ENCODE results near the gene RICTOR.
"Not testable (repeated sequence)": the region's sequence is repeated elsewhere in the genome, so short reads cannot be mapped to it uniquely, and the experiment has no call there.

Gene RICTOR

DNA sequence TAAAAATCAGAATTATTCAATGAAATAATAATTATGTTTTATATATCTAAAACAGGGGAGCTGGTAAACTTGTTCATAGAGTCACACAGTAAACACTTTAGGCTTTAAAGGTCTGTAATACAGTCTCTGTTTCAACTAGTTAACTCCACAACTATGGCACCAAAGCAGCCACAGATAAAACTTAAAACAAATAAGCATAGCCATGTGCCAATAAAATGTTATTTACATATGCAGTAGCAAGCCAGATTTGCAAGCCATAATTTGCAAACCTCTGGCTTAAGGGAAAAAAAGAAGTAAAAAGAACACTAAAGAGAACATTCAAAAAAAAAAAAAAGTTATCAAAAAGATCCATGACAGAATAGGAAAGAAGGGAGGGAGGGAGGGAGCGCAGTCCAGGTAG, 24.9 kb downstream of the RICTOR start:
- Histone ChIP-seq H3K4me3 (ENCODE audit: low read length) (no peak overlapping the region), H3K4me1 (ENCODE audit: control insufficient read depth, low read depth, low read length) (peaks cover 3% of the 10 kb centered on the region), H3K36me3 (ENCODE audit: control insufficient read depth, low read depth, low read length) (no peaks in the 10 kb centered on the region), H3K27ac (ENCODE audit: low read length) (no peak overlapping the region), H3K9me3 (ENCODE audit: control insufficient read depth, low read depth, low read length) (peaks cover 8% of the 10 kb centered on the region), H3K9ac (ENCODE audit: low read length) (no peak overlapping the region), H3K27me3 (ENCODE audit: control insufficient read depth, insufficient read depth, low read length) (no peaks in the 10 kb centered on the region)

DNA sequence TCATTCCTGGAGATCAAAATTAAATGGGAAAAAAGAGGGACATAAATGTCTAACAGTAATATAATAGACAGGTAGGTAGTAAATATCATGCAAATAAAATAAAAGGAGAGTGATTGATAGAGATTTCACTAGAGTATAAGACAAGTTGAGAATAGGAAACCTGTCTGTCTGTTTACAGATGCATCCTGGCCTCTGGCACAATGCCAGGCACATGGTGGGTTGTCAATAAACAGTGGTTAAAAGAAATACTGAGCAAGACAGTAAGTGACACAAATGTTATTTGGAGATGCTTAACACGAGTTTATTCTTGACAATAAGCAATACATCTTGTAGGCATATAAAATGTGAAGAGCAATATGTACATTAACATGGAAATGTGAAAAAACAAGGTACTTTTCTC, 33.3 kb downstream of the RICTOR start:
- Histone ChIP-seq H3K9ac (ENCODE audit: low read length) (no peak overlapping the region), H3K9me3 (ENCODE audit: control insufficient read depth, low read depth, low read length) (no peaks in the 10 kb centered on the region), H3K27ac (ENCODE audit: low read length) (no peak overlapping the region), H3K4me3 (ENCODE audit: low read length) (no peak overlapping the region), H3K27me3 (ENCODE audit: control insufficient read depth, insufficient read depth, low read length) (no peaks in the 10 kb centered on the region), H3K4me1 (ENCODE audit: control insufficient read depth, low read depth, low read length) (no peaks in the 10 kb centered on the region), H3K36me3 (ENCODE audit: control insufficient read depth, low read depth, low read length) (no peaks in the 10 kb centered on the region)

DNA sequence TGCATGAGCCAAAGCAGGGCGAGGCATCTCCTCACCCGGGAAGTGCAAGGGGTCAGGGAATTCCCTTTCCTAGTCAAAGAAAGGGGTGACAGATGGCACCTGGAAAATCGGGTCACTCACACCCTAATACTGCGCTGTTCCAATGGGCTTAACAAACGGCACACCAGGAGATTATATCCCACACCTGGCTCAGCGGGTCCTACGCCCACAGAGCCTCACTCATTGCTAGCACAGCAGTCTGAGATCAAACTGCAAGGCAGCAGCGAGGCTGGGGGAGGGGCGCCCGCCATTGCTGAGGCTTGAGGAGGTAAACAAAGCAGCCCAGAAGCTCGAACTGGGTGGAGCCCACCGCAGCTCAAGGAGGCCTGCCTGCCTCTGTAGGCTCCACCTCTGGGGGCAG, 39.7 kb downstream of the RICTOR start:
- H3K9ac ChIP-seq (ENCODE audit: low read length); H3K4me1 ChIP-seq (ENCODE audit: control insufficient read depth, low read depth, low read length); H3K9me3 ChIP-seq (ENCODE audit: control insufficient read depth, low read depth, low read length); H3K27me3 ChIP-seq (ENCODE audit: control insufficient read depth, insufficient read depth, low read length); H3K36me3 ChIP-seq (ENCODE audit: control insufficient read depth, low read depth, low read length); H3K27ac ChIP-seq (ENCODE audit: low read length); H3K4me3 ChIP-seq (ENCODE audit: low read length): not testable (repeated sequence)

DNA sequence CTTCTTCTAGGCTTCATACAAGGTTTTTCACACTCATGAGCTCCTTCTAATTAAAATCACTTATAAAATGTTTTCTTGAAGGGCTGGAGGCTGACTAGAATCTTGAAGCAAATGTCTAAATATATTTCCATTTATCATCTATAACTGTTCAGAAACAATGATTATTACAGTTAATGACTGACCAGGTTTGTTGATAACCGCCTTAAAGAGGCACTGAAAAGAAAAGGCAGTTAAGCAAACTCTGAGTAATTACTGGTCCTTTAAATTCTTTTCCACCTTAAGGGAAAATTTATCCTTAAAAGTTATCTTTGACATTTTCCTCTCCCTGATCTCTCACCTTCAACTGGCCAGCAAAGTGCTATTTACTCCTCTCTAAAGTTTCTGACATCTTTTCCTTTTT, 43.2 kb downstream of the RICTOR start:
- H3K9me3 ChIP-seq (ENCODE audit: control insufficient read depth, low read depth, low read length), result peaks cover 11% of the 10 kb centered on the region
- H3K4me1 ChIP-seq (ENCODE audit: control insufficient read depth, low read depth, low read length), result no peaks in the 10 kb centered on the region

DNA sequence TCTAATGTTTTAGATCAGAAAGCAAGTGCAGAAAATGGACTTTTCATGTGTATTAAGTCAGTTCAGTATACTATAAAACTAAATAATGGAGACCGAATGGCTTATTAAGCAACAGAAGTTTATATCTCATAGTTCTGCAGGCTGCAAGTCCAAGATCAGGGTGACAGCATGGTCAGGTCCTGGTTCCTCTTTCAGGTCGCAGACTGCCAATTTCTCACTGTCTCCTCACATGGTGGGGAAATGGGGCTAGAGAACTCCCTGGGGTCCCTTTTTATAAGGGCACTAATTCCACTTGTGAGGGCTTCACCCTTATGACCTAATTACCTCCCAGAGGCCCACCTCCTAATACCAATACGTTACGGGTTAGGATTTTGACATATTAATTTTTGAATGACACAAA, 48.7 kb downstream of the RICTOR start:
- no peak overlapping the region for H3K27ac ChIP-seq (ENCODE audit: low read length)
- H3K4me3 ChIP-seq (ENCODE audit: low read length), result no peak overlapping the region
- no peaks in the 10 kb centered on the region for H3K36me3 ChIP-seq (ENCODE audit: control insufficient read depth, low read depth, low read length)
- H3K4me1 ChIP-seq (ENCODE audit: control insufficient read depth, low read depth, low read length), result peaks cover 34% of the 10 kb centered on the region
- H3K9me3 ChIP-seq (ENCODE audit: control insufficient read depth, low read depth, low read length), result peaks cover 7% of the 10 kb centered on the region
- no peak overlapping the region for H3K9ac ChIP-seq (ENCODE audit: low read length)
- no peaks in the 10 kb centered on the region for H3K27me3 ChIP-seq (ENCODE audit: control insufficient read depth, insufficient read depth, low read length)

More for the DNA sequence above, 43.2 kb downstream of the RICTOR start:
- Histone ChIP-seq H3K36me3 (ENCODE audit: control insufficient read depth, low read depth, low read length) (no peaks in the 10 kb centered on the region), H3K27ac (ENCODE audit: low read length) (no peak overlapping the region), H3K4me3 (ENCODE audit: low read length) (no peak overlapping the region), H3K9ac (ENCODE audit: low read length) (no peak overlapping the region), H3K27me3 (ENCODE audit: control insufficient read depth, insufficient read depth, low read length) (no peaks in the 10 kb centered on the region)

DNA sequence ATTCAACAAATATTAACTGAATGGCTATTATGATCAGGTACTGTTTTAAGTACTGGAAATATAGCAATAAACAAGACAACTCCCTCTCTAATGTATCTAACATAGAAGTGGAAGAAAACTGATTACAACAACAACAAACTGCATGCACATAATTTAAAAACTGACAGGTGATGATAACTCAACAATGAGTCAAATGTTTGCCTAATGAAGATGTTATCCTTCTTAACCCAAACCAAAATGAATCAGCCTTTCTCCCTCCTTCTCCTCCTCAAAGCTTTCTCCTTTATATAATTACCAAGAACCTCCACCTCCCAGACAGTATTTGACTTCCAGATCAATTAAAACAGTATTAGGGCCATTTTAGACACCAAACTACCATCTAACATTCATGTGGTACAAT, 49.3 kb downstream of the RICTOR start:
- H3K27me3 ChIP-seq (ENCODE audit: control insufficient read depth, insufficient read depth, low read length), result no peaks in the 10 kb centered on the region
- no peak overlapping the region for H3K4me3 ChIP-seq (ENCODE audit: low read length)
- H3K9ac ChIP-seq (ENCODE audit: low read length), result no peak overlapping the region
- peaks cover 34% of the 10 kb centered on the region for H3K4me1 ChIP-seq (ENCODE audit: control insufficient read depth, low read depth, low read length)
- peaks cover 7% of the 10 kb centered on the region for H3K9me3 ChIP-seq (ENCODE audit: control insufficient read depth, low read depth, low read length)
- H3K27ac ChIP-seq (ENCODE audit: low read length), result no peak overlapping the region
- no peaks in the 10 kb centered on the region for H3K36me3 ChIP-seq (ENCODE audit: control insufficient read depth, low read depth, low read length)

DNA sequence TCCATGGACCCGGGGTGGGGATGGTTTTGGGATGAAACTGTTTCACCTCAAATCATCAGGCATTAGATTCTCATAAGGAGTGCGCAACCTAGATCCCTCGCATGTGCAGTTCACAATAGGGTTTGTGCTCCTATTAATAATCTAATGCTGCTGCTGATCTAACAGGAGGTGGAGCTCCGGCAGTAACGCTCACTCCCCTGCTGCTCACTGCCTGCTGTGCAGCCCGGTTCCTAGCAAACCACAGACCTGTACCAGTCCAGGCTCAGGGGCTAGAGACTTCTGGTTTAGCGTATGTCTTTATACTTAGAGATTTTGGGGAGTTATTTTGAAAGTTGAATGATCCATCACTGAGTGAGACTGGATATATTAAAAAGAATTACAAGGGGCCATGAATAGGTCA, 50.2 kb downstream of the RICTOR start:
- peaks cover 7% of the 10 kb centered on the region for H3K9me3 ChIP-seq (ENCODE audit: control insufficient read depth, low read depth, low read length)
- no peaks in the 10 kb centered on the region for H3K27me3 ChIP-seq (ENCODE audit: control insufficient read depth, insufficient read depth, low read length)
- H3K4me1 ChIP-seq (ENCODE audit: control insufficient read depth, low read depth, low read length), result peaks cover 34% of the 10 kb centered on the region
- no peak overlapping the region for H3K9ac ChIP-seq (ENCODE audit: low read length)
- H3K4me3 ChIP-seq (ENCODE audit: low read length), result no peak overlapping the region
- H3K27ac ChIP-seq (ENCODE audit: low read length), result no peak overlapping the region
- no peaks in the 10 kb centered on the region for H3K36me3 ChIP-seq (ENCODE audit: control insufficient read depth, low read depth, low read length)

DNA sequence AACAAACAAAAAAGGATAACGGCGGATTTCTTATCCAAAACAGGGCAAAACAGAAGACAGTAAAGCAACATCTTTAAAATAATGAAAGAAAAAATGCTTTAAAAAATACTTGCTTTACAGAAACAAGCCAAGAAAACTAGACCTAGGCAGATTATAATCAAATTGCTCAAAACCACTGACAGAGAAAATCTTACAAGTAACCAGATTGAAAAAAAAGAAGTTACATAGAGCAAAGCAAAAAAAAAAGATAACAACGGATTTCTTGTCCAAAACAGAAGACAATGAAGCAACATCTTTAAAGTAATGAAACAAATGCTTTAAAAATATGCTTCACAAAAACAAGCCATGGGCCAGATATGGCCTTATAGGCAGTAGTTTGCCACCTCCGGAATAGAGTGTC, 51.1 kb downstream of the RICTOR start:
- Histone ChIP-seq H3K36me3 (ENCODE audit: control insufficient read depth, low read depth, low read length) (no peaks in the 10 kb centered on the region), H3K27me3 (ENCODE audit: control insufficient read depth, insufficient read depth, low read length) (no peaks in the 10 kb centered on the region), H3K9ac (ENCODE audit: low read length) (no peak overlapping the region), H3K27ac (ENCODE audit: low read length) (no peak overlapping the region), H3K9me3 (ENCODE audit: control insufficient read depth, low read depth, low read length) (no peaks in the 10 kb centered on the region), H3K4me1 (ENCODE audit: control insufficient read depth, low read depth, low read length) (peaks cover 34% of the 10 kb centered on the region), H3K4me3 (ENCODE audit: low read length) (no peak overlapping the region)

DNA sequence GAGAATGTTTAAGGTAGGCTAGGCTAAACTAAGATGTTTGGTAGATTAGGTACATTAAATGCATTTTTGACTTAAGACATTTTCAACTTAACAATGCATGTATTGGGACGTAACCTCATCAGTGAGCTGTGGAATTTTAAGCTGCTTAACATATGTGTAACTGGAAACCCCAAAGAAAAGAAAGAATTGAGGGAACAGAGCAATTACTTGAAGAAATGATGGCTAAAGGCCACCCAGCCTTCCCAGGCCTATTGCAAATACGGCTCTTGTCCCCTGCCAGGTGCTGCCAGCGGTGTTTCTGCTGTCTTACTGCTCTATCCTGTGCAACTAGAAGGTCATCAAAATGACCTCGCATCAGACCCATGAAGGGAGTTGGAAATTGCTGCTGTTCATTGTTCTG, 52.0 kb downstream of the RICTOR start:
- no peaks in the 10 kb centered on the region for H3K36me3 ChIP-seq (ENCODE audit: control insufficient read depth, low read depth, low read length)
- peaks cover 34% of the 10 kb centered on the region for H3K4me1 ChIP-seq (ENCODE audit: control insufficient read depth, low read depth, low read length)
- H3K9me3 ChIP-seq (ENCODE audit: control insufficient read depth, low read depth, low read length), result no peaks in the 10 kb centered on the region
- H3K4me3 ChIP-seq (ENCODE audit: low read length), result no peak overlapping the region
- H3K9ac ChIP-seq (ENCODE audit: low read length), result no peak overlapping the region
- H3K27ac ChIP-seq (ENCODE audit: low read length), result no peak overlapping the region
- no peaks in the 10 kb centered on the region for H3K27me3 ChIP-seq (ENCODE audit: control insufficient read depth, insufficient read depth, low read length)

DNA sequence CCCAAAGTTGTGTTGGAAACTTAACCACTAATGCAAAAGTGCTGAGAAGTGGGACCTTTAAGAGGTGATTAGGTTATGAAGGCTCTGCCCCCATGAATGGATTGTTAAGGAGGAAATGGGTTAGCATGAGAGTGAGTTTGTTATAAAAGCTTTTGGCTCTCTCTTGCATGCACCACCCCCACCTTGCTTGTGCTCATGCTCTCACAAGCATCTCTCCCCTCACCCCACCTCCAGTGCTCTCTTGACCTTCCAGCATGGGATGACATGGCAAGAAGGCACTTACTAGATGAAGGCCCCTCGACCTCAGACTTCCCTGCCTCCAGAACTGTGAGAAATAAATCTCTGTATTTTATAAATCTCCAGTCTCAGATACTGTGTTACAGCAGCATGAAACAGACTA, 52.8 kb downstream of the RICTOR start:
- no peak overlapping the region for H3K27ac ChIP-seq (ENCODE audit: low read length)
- no peaks in the 10 kb centered on the region for H3K9me3 ChIP-seq (ENCODE audit: control insufficient read depth, low read depth, low read length)
- H3K4me1 ChIP-seq (ENCODE audit: control insufficient read depth, low read depth, low read length), result peaks cover 34% of the 10 kb centered on the region
- H3K4me3 ChIP-seq (ENCODE audit: low read length), result no peak overlapping the region
- no peak overlapping the region for H3K9ac ChIP-seq (ENCODE audit: low read length)
- no peaks in the 10 kb centered on the region for H3K36me3 ChIP-seq (ENCODE audit: control insufficient read depth, low read depth, low read length)
- no peaks in the 10 kb centered on the region for H3K27me3 ChIP-seq (ENCODE audit: control insufficient read depth, insufficient read depth, low read length)

DNA sequence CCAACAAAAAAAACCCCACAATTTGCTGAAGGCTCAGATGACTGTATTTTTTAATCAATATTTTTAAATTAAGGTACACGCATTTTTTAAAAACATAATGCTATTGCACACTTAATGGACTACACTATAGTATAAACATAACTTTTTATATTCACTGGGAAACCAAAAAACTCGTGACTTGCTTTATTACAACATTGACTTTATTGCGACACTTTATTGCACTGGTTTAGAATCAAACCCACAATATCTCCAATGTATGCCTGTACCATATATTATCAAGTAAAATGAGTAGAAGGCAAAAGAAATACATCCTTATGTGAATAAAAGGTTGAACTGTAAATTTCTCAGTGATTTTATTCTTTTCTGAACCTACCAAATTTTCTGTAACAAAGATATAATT, 53.7 kb downstream of the RICTOR start:
- H3K27me3 ChIP-seq (ENCODE audit: control insufficient read depth, insufficient read depth, low read length), result no peaks in the 10 kb centered on the region
- no peak overlapping the region for H3K27ac ChIP-seq (ENCODE audit: low read length)
- peaks cover 34% of the 10 kb centered on the region for H3K4me1 ChIP-seq (ENCODE audit: control insufficient read depth, low read depth, low read length)
- no peak overlapping the region for H3K4me3 ChIP-seq (ENCODE audit: low read length)
- H3K36me3 ChIP-seq (ENCODE audit: control insufficient read depth, low read depth, low read length), result no peaks in the 10 kb centered on the region
- H3K9me3 ChIP-seq (ENCODE audit: control insufficient read depth, low read depth, low read length), result no peaks in the 10 kb centered on the region
- no peak overlapping the region for H3K9ac ChIP-seq (ENCODE audit: low read length)

DNA sequence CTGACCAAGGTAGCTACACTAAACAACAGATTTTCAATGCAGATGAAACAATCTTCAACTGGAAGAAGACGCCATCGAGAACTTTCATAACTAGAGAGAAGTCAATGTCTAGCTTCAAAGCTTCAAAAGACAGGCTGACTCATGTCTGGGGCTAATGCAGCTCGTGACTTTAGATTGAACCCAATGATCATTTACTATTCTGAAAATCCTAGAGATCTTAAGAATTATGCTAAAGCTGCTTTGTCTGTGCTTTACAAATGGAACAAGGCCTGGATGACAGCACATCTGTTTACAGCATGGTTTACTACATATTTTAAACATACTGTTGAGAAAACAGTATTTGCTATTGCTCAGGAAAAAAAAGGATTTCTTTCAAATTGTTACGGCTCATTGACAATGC, 54.9 kb downstream of the RICTOR start:
- H3K4me1 ChIP-seq (ENCODE audit: control insufficient read depth, low read depth, low read length), result peaks cover 29% of the 10 kb centered on the region
- H3K36me3 ChIP-seq (ENCODE audit: control insufficient read depth, low read depth, low read length), result no peaks in the 10 kb centered on the region
- H3K27me3 ChIP-seq (ENCODE audit: control insufficient read depth, insufficient read depth, low read length), result no peaks in the 10 kb centered on the region
- no peak overlapping the region for H3K27ac ChIP-seq (ENCODE audit: low read length)
- no peak overlapping the region for H3K9ac ChIP-seq (ENCODE audit: low read length)
- no peaks in the 10 kb centered on the region for H3K9me3 ChIP-seq (ENCODE audit: control insufficient read depth, low read depth, low read length)
- H3K4me3 ChIP-seq (ENCODE audit: low read length), result no peak overlapping the region

Measured in iPS-18a (cell line).